Measurements from ENCODE around the gene PDZRN3.

GRCh38 chr3:73405853-73406252 is 218.9 kb downstream of the PDZRN3 start:
- TF ChIP-seq HDGF (IDR thresholded peaks at IDR 0.05; ENCODE audit: borderline replicate concordance) (no peak), SUZ12 (IDR thresholded peaks at IDR 0.05) (no peak), SP1 (IDR thresholded peaks at IDR 0.05) (no peak), LEF1 (IDR thresholded peaks at IDR 0.05; ENCODE audit: borderline replicate concordance) (no peak), TARDBP (IDR thresholded peaks at IDR 0.05) (no peak), ELF4 (IDR thresholded peaks at IDR 0.05) (no peak), FOXK2 (IDR thresholded peaks at IDR 0.05) (no peak), CTBP1 (IDR thresholded peaks at IDR 0.05; ENCODE audit: borderline replicate concordance) (no peak), FOXA1 (IDR thresholded peaks at IDR 0.05) (no peak), BHLHE40 (IDR thresholded peaks at IDR 0.05; ENCODE audit: borderline replicate concordance) (no peak)
